Motor neuron (in vitro differentiated cells): ENCODE results near the gene RHOBTB3. TPM values are rescaled to one million over a fixed set of nuclear protein-coding genes. Genes with fewer than 3 reads are reported as not detected.

Source experiments
- ATAC-seq, 8 experiments: fragments of 200-7000 bp; cut with Tn5 transposase; replicated peaks in 6 of 8; 2 replicates each; pipeline ENCODE4 v1.8.0; 2021; ENCODE audit warnings: mild to moderate bottlenecking in 8 of 8, moderate library complexity in 8 of 8
- H3K27ac ChIP-seq, 2 donors: fragments of 250-450 bp; sonication (Bioruptor Pico); 2 replicates each; pipeline ENCODE4 v1.9.0; 2021; ENCODE audit warnings: antibody characterized with exemption in 2 of 2, mild to moderate bottlenecking in 2 of 2, moderate library complexity in 1 of 2
- H3K4me1 ChIP-seq, 2 donors: fragments of 250-450 bp; sonication (Bioruptor Pico); replicated peaks in 1 of 2; 2 replicates each; pipeline ENCODE4 v1.6.1; 2021; ENCODE audit warnings: antibody characterized with exemption in 2 of 2, mild to moderate bottlenecking in 2 of 2, moderate library complexity in 1 of 2
- H3K4me3 ChIP-seq, 5 donors: fragments of 250-450 bp; sonication (Bioruptor Pico); 2 replicates each; pipeline ENCODE4 v1.9.0; 2021; ENCODE audit warnings: antibody characterized with exemption in 5 of 5, mild to moderate bottlenecking in 5 of 5, moderate library complexity in 4 of 5
- WGBS, 10 experiments: fragments of 450-650 bp; shearing (Covaris generic); methylation state at CpG; one replicate each; pipeline ENCODE4 v1.0.0; 2022; 5-methylcytosine and 5-hydroxymethylcytosine counted together
- in situ Hi-C, 9 experiments: fragments of 400-800 bp; cut with MboI; loops; one replicate each; pipeline ENCODE4 v1.15.0; 2021; ENCODE audit warnings: low sequenced_read_pairs in 9 of 9, low pct_unique_long_range_greater_than_20kb in 2 of 9; ENCODE audit not compliant: unreplicated experiment in 9 of 9
- total RNA-seq, 8 experiments: library from RNA; unstranded; fragments of 300-600 nt; gene quantifications; 2 replicates each; pipeline versions ENCODE4 v1.2.3 to v1.2.4, GENCODE V29; 2022

Gene RHOBTB3
- total RNA-seq, 8 experiments from 2014 or later = 28.4 to 296 (median 59.4) TPM

DNA sequence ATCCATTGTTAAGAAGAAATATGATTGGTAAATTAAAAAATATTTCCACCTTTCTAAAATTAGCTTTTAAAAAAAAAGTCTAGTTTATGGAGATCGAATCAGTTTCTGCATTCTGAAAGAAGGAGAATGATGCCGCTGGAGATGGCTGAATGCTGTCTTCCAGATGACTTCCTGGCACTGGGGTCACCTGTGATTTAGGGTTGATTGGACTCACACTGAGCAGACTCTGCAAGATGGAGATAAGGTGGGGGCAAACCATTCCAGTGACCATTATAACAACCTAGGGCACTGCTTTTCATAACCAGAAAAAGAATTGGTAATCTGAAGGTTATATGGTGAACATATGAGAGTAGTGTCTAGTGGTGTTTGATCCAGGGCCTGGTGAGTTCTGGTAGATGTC is 40.8 kb downstream of the RHOBTB3 start:
- ATAC-seq = no peak
- Histone ChIP-seq H3K4me1 (no peaks in the 10 kb centered on the region), H3K27ac (no peak overlapping the region), H3K4me3 (no peak overlapping the region)
- in situ Hi-C loops = loop anchor here in 2 of 9 experiments (25.0 kb wide), 1 partner anchor 110 kb away; no protein-coding TSS in a partner anchor
- whole genome bisulfite sequencing, 10 experiments = 80 to 100% (median 91%) methylated on average over 1 to 2 of the region's 2 CpGs; no CpG with 5 or more reads in 1 of the 10 experiments

DNA sequence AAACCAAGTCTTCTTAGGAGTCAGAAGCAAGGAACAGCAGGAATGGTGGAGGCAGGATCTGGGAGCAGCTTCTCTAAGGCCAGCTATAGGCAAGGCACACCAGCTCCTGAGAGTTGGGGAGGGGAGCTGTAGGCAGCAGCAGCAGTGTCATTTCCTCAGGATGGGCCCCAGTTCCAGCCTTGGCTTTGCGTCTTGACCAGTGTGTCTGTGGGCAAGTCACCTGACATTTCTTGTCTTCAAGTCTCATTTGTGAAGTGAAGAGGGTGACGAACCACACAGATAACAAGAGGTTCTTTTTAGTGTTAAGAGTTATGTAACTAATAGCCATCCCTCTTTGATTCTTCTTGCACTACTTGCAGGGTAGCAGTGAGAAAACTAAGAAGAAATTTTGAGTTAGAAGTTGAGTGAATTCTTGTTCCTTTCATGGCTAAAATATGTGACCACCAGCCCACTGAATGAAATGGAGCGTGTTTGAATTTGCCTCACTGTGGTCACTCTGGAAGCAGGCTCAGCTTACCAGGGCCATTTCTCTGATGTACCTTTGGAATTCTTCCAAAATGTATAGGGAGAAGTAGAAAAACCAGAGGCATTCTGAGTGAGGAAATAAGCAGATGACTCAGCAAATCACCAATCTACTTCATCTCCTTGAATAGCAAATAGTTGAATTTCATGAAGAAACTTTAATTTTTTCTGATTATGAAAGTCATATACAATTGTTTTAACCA is 42.4 kb downstream of the RHOBTB3 start:
- no peak overlapping the region for H3K4me3 ChIP-seq
- H3K27ac ChIP-seq = no peak overlapping the region
- WGBS, 10 experiments = 44 to 100% (median 100%) methylated on average over 1 to 2 of the region's 3 CpGs; no CpG with 5 or more reads in 1 of the 10 experiments
- in situ Hi-C loops = loop anchor here in 2 of 9 experiments (25.0 kb wide), 1 partner anchor 111 kb away; no protein-coding TSS in a partner anchor
- H3K4me1 ChIP-seq = no peaks in the 10 kb centered on the region
- ATAC-seq = peak in 1 of 8 experiments; percentile 21

GRCh38 chr5:95777441-95777840 is 46.3 kb downstream of the RHOBTB3 start:
- H3K27ac ChIP-seq = no peak overlapping the region
- in situ Hi-C loops = no loop called here
- H3K4me3 ChIP-seq = no peak overlapping the region
- 86 to 100% (median 98%) methylated on average over 1 to 3 of the region's 3 CpGs for WGBS, 10 experiments
- no peaks in the 10 kb centered on the region for H3K4me1 ChIP-seq
- no peak for ATAC-seq

- ATAC-seq = no peak
- in situ Hi-C loops = no loop called here
- no peak overlapping the region for H3K27ac ChIP-seq
Observed at GRCh38 chr5:95778713-95779436, 47.7 kb downstream of the RHOBTB3 start.

DNA sequence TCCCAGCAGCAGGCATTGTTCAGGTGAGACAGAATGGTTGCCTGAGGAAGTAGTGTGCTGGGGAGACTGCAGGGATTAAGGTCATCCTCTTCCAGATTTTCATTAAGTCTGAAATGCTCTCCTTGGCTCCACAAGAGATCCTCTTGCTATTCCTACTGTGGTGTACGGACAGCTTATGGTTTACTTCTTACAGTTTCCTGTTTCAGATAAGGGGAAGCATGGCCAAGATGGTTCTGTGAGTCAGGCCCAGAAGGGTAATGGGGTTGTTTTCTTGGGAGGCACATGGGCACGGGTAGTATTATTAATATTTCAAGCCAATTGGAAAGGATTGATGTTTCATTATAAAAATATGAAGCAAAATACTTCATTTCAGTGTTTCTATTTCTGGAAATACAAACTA is 48.5 kb downstream of the RHOBTB3 start:
- no peak for ATAC-seq
- no peak overlapping the region for H3K27ac ChIP-seq
- 33 to 100% (median 55%) methylated on average over 1 to 2 of the region's 2 CpGs; no CpG with 5 or more reads in 2 of the 10 experiments for WGBS, 10 experiments
- in situ Hi-C loops = no loop called here
- no peaks in the 10 kb centered on the region for H3K4me1 ChIP-seq
- no peak overlapping the region for H3K4me3 ChIP-seq

More at GRCh38 chr5:95778713-95779436, 47.7 kb downstream of the RHOBTB3 start:
- WGBS, 10 experiments = 60 to 100% (median 90%) methylated on average over 1 to 6 of the region's 7 CpGs; no CpG with 5 or more reads in 2 of the 10 experiments
- H3K4me3 ChIP-seq = no peak overlapping the region
- H3K4me1 ChIP-seq = no peaks in the 10 kb centered on the region

DNA sequence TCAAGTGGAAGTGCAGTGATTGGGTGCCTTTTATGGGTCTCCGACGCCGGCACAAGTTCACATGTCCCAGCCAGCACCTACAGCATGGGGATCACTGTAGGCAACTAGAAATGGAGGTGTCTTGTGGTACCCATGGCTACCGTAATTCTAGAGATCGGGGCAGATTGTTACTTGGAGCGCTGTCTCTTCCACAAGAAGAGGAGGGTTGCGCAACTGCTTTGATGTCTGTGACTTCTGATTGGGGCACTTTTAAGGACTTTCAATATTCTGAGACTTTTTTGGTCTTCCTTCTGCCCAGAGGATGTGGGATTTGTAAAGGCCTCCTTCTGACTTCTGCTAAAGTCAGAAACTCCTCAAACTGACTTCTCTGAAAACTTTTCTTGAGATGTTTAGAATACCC is 49.5 kb downstream of the RHOBTB3 start:
- Histone ChIP-seq H3K27ac (no peak overlapping the region), H3K4me1 (no peaks in the 10 kb centered on the region), H3K4me3 (no peak overlapping the region)
- ATAC-seq = peak in 1 of 8 experiments; percentile 4
- WGBS, 10 experiments = 89 to 100% (median 93%) methylated on average over 2 to 7 of the region's 7 CpGs; no CpG with 5 or more reads in 5 of the 10 experiments
- in situ Hi-C loops = no loop called here

DNA sequence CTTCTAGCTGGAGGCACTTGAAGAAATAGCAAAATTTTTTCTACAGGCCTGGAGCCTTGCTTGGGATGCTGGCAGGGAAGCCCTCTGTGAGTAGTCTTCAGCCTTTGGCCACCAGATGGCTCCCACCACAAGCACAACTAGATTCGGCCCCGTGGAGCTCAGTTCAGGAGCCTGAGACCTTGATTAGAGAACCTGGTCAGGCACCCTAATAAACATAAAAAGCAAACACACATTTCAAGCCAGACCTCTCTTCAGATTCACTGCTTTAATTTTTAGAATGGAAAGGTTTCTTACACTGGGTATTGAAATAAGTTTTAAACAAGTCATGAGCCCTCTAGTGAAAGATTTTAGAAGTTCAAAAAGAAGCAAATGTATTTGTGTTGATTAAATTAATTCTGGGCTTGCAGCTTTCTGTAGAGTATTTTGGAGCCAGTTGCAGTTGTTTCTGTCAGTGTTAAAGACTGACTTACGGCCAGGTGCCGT is 50.0 kb downstream of the RHOBTB3 start:
- Histone ChIP-seq H3K27ac (no peak overlapping the region), H3K4me1 (no peaks in the 10 kb centered on the region), H3K4me3 (no peak overlapping the region)
- peak; percentile 67 to 100 (median 86) for ATAC-seq
- in situ Hi-C loops = no loop called here
- WGBS, 10 experiments = 0 to 83% (median 58%) methylated on average over 1 to 4 of the region's 4 CpGs; no CpG with 5 or more reads in 1 of the 10 experiments

- H3K27ac ChIP-seq = no peak overlapping the region
- WGBS, 10 experiments = 75 to 100% (median 93%) methylated on average over 1 to 4 of the region's 4 CpGs
- no peak overlapping the region for H3K4me3 ChIP-seq
- H3K4me1 ChIP-seq = no peaks in the 10 kb centered on the region
- in situ Hi-C loops = no loop called here
- ATAC-seq = no peak
Observed at GRCh38 chr5:95782181-95782580, 51.0 kb downstream of the RHOBTB3 start.

DNA sequence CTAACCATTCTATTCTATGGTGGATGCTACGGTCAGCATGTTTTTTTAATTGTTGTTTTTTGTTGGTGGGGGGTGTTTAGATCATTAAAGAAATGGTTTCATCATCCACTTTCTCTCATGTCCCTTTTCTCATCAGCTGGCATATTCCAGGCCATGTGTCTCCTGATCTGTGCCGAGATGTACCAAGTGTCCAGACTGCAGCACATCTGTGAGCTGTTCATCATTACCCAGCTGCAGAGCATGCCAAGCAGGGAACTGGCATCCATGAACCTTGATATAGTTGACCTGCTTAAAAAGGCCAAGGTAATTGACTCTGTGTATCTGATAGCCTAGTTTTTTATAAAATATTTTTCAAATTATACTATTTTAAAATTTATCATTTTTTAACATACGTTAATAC is 52.5 kb downstream of the RHOBTB3 start:
- WGBS, 10 experiments = 83 to 100% (median 100%) methylated on average over 1 to 3 of the region's 3 CpGs; no CpG with 5 or more reads in 1 of the 10 experiments
- in situ Hi-C loops = no loop called here

GRCh38 chr5:95784514-95785302 is 53.6 kb downstream of the RHOBTB3 start:
- ATAC-seq = no peak
- 74 to 100% (median 95%) methylated on average over 2 to 9 of the region's 9 CpGs for WGBS, 10 experiments
- H3K4me1 ChIP-seq = no peaks in the 10 kb centered on the region
- in situ Hi-C loops = no loop called here
- H3K27ac ChIP-seq = no peak overlapping the region
- no peak overlapping the region for H3K4me3 ChIP-seq

More for the DNA sequence above, 52.5 kb downstream of the RHOBTB3 start:
- Histone ChIP-seq H3K27ac (no peak overlapping the region), H3K4me3 (no peak overlapping the region), H3K4me1 (no peaks in the 10 kb centered on the region)
- no peak for ATAC-seq

- in situ Hi-C loops = no loop called here
- peak in 1 of 8 experiments; percentile 39 for ATAC-seq
- 60 to 100% (median 96%) methylated on average over 2 to 3 of the region's 3 CpGs for WGBS, 10 experiments
Observed at GRCh38 chr5:95786821-95787418, 55.8 kb downstream of the RHOBTB3 start.

DNA sequence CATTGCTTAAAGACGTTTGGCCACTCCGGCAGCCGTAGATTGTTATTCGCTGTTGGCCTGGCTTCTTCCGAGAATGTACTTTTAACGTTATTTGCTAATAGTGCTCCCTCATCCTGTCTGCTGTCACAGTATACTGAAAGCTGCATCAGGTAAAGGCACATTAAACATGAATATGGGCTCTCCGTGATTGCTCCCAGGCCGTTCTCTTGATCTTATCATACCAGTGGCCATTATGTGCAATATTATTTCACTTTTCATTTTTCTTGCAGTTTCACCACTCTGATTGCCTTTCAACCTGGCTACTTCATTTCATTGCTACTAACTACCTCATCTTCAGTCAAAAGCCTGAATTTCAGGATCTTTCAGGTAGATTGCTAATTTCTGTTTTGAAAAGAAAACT is 57.4 kb downstream of the RHOBTB3 start:
- H3K27ac ChIP-seq = no peak overlapping the region
- H3K4me1 ChIP-seq = no peaks in the 10 kb centered on the region
- ATAC-seq = no peak
- WGBS, 10 experiments = 77 to 100% (median 96%) methylated on average over 2 to 8 of the region's 8 CpGs
- H3K4me3 ChIP-seq = no peak overlapping the region
- in situ Hi-C loops = no loop called here

More at GRCh38 chr5:95786821-95787418, 55.8 kb downstream of the RHOBTB3 start:
- Histone ChIP-seq H3K4me3 (no peak overlapping the region), H3K27ac (no peak overlapping the region), H3K4me1 (no peaks in the 10 kb centered on the region)
